Adrenal gland (tissue), 12 donors: ENCODE results near the gene SNAP47. TPM values are rescaled to one million over a fixed set of nuclear protein-coding genes. Genes with fewer than 3 reads are reported as not detected.

Source experiments
- DNase-seq, 7 donors: peaks; one replicate each; pipeline ENCODE4 v3.0.0-alpha.2; 2019 to 2020
- H3K27ac ChIP-seq, 5 donors: fragments of 200-600 bp; sonication (generic) in 4 of 5; 1 replicate in 3 of 5; 2 replicates in 2 of 5; pipeline versions ENCODE4 v1.5.1 to v1.8.0; 2016 to 2020; ENCODE audit warnings: mild to moderate bottlenecking in 1 of 5
- H3K27me3 ChIP-seq: fragments of 200-600 bp; 2 replicates; pipeline ENCODE4 v1.8.0; 2021
- H3K36me3 ChIP-seq, 2 donors: fragments of 200-600 bp; replicated peaks in 1 of 2; 1 replicate in 1 of 2; 2 replicates in 1 of 2; pipeline versions ENCODE4 v1.5.1 to v1.8.0; 2018 to 2022
- H3K4me1 ChIP-seq, 2 donors: fragments of 200-600 bp; replicated peaks in 1 of 2; 1 replicate in 1 of 2; 2 replicates in 1 of 2; pipeline versions ENCODE4 v1.5.1 to v1.8.0; 2018 to 2021
- H3K4me3 ChIP-seq, 4 donors: fragments of 200-600 bp; sonication (generic) in 3 of 4; one replicate each; pipeline ENCODE4 v1.5.1; 2016 to 2018
- H3K9me3 ChIP-seq, 3 donors: fragments of 200-600 bp; sonication (generic) in 1 of 3; replicated peaks in 1 of 3; 1 replicate in 2 of 3; 2 replicates in 1 of 3; pipeline versions ENCODE4 v1.5.1 to v1.8.0; 2016 to 2021
- CTCF ChIP-seq, 6 experiments: fragments of 450-650 bp in 4 of 6; fragments of 200-600 bp in 2 of 6; sonication (generic) in 1 of 6; IDR thresholded peaks; 1 replicate in 5 of 6; 2 replicates in 1 of 6; pipeline versions ENCODE4 v1.5.1 to v1.8.0; 2016 to 2021; ENCODE audit warnings: antibody characterized with exemption in 6 of 6, mild to moderate bottlenecking in 2 of 6, moderate library complexity in 1 of 6
- POLR2A ChIP-seq, 2 donors: fragments of 450-650 bp; IDR thresholded peaks; one replicate each; pipeline ENCODE4 v1.6.1; 2017; ENCODE audit warnings: antibody characterized with exemption in 2 of 2, mild to moderate bottlenecking in 2 of 2, moderate library complexity in 1 of 2
- WGBS, 4 donors: extraction: QIAGEN DNeasy Blood & Tissue Kit in 2 of 4; methylation state at CpG; one replicate each; pipeline versions ENCODE4 v1.1.5 to v1.1.7; 2013 to 2017; 5-methylcytosine and 5-hydroxymethylcytosine counted together
- intact Hi-C, 2 donors: fragments of 100-400 bp; cut with DNase I; formaldehyde crosslinking; loops; one replicate each; pipeline versions ENCODE4 v1.14.1 to v1.15.0; 2022 to 2023
- polyA plus RNA-seq, 3 donors: library from polyadenylated mRNA; stranded (reverse); fragments of 200-250 nt in 2 of 3; fragments of 350-450 nt in 1 of 3; fragmentation: Illumina TruSeq in 1 of 3; extraction: RNeasy Lipid Tissue Mini Kit (QIAGEN cat#74804) in 1 of 3; gene quantifications; one replicate each; pipeline ENCODE4 v1.2.3, GENCODE V29; 2013 to 2014
- total RNA-seq, 9 donors: library from RNA; depleted of rRNA in 4 of 9; stranded (reverse); fragments of >200 nt in 4 of 9; fragments of 120-200 nt in 1 of 9; fragmentation: NEBNext Ultra II Directional in 1 of 9; extraction: Animal tissue kit (Norgen Biotek cat#: 25700) in 1 of 9; gene quantifications; one replicate each; pipeline versions ENCODE4 v1.1.0 to v1.2.4, GENCODE V29; 2013 to 2023
- donor health status: healthy with polysubstance abuse.
- donor health status: Bipolar disorder and iron deficiency.
- donor health status: DM: yes; HTN: yes; CAD: no.
- donor health status: DM: no; HTN: no; CAD: no.
- donor health status: DM: no; HTN: no; CAD: no.
- donor health status: DM: yes; HTN: yes; CAD: no.

The SNAP47 gene
- total and polyA plus RNA-seq, 12 donors: 24.5 to 216 (median 103) TPM

GRCh38 chr1:227797625-227798024 lies 62.4 kb downstream of the SNAP47 start:
- no peak overlapping the region for H3K27ac ChIP-seq
- H3K4me3 ChIP-seq: no peak overlapping the region
- WGBS, 4 donors: 85 to 93% (median 90%) methylated on average over 3 of the region's 3 CpGs
- H3K9me3 ChIP-seq: no peaks in the 10 kb centered on the region
- intact Hi-C loops: no loop called here
- no peaks in the 10 kb centered on the region for H3K27me3 ChIP-seq
- DNase-seq: no peak
- no peaks in the 10 kb centered on the region for H3K36me3 ChIP-seq
- H3K4me1 ChIP-seq: no peaks in the 10 kb centered on the region
- TF ChIP-seq POLR2A (IDR thresholded peaks at IDR 0.05) (no peak), CTCF (IDR thresholded peaks at IDR 0.05) (no peak)

- Histone ChIP-seq H3K4me3 (no peak overlapping the region), H3K27ac (no peak overlapping the region), H3K36me3 (no peaks in the 10 kb centered on the region), H3K9me3 (no peaks in the 10 kb centered on the region), H3K27me3 (no peaks in the 10 kb centered on the region), H3K4me1 (no peaks in the 10 kb centered on the region)
- TF ChIP-seq CTCF (IDR thresholded peaks at IDR 0.05) (no peak), POLR2A (IDR thresholded peaks at IDR 0.05) (no peak)
- WGBS, 4 donors: 73 to 78% (median 76%) methylated on average over 12 to 16 of the region's 16 CpGs
- intact Hi-C loops: no loop called here
- no peak for DNase-seq
Measured at GRCh38 chr1:227798078-227798802, 63.0 kb downstream of the SNAP47 start.

GRCh38 chr1:227799756-227800155 lies 64.5 kb downstream of the SNAP47 start:
- no peak for DNase-seq
- WGBS, 4 donors: 63 to 80% (median 76%) methylated on average over 1 of the region's 1 CpG
- H3K27ac ChIP-seq: no peak overlapping the region
- TF ChIP-seq POLR2A (IDR thresholded peaks at IDR 0.05) (no peak), CTCF (IDR thresholded peaks at IDR 0.05) (no peak)
- intact Hi-C loops: no loop called here
- H3K4me1 ChIP-seq: no peaks in the 10 kb centered on the region
- no peaks in the 10 kb centered on the region for H3K9me3 ChIP-seq
- no peaks in the 10 kb centered on the region for H3K36me3 ChIP-seq
- no peaks in the 10 kb centered on the region for H3K27me3 ChIP-seq
- H3K4me3 ChIP-seq: no peak overlapping the region

- no peak for DNase-seq
- Histone ChIP-seq H3K9me3 (no peaks in the 10 kb centered on the region), H3K36me3 (no peaks in the 10 kb centered on the region), H3K4me1 (no peaks in the 10 kb centered on the region), H3K27ac (no peak overlapping the region), H3K27me3 (no peaks in the 10 kb centered on the region), H3K4me3 (no peak overlapping the region)
- intact Hi-C loops: no loop called here
- TF ChIP-seq POLR2A (IDR thresholded peaks at IDR 0.05): no peak
- no peak for TF ChIP-seq CTCF (IDR thresholded peaks at IDR 0.05)
Measured at GRCh38 chr1:227803933-227804332, 68.7 kb downstream of the SNAP47 start.
